Measurements from ENCODE around the gene GPR27. TPM values are rescaled to one million over a fixed set of nuclear protein-coding genes. Genes with fewer than 3 reads are reported as not detected.

GPR27 gene
- total RNA-seq, 1 experiment from 2014 or later, result 15.5 TPM

- no peaks in the 10 kb centered on the region; the same call in 1 of the 2 replicates for H3K4me1 ChIP-seq (ENCODE audit: insufficient read depth, low read length)
- Mint-ChIP-seq H3K4me3 (no peak overlapping the region), H3K36me3 (ENCODE audit: insufficient read depth in 1 of 3, low read depth in 3 of 3) (no peaks in the 10 kb centered on the region; a peak in 1 of 7 replicates), H3K27me3 (ENCODE audit: low read depth) (no peaks in the 10 kb centered on the region), H3K4me1 (peaks cover 3 to 12% of the 10 kb centered on the region in 2 experiments), H3K27ac (0 out of 7 replicates have a peak overlapping the region, but pooled peaks of 1 of the 3 experiments have one; percentile 8), H3K9me3 (no peaks in the 10 kb centered on the region)
- no peaks in the 10 kb centered on the region for H4K20me1 ChIP-seq (ENCODE audit: control insufficient read depth, insufficient read depth, insufficient read length)
- no peak overlapping the region for H4K8ac ChIP-seq (replicated peaks; ENCODE audit: insufficient read length, low read depth, low read length)
- H3K23ac ChIP-seq (ENCODE audit: insufficient read length, low read depth, low read length), result no peak overlapping the region
- no peak overlapping the region for H3K14ac ChIP-seq (ENCODE audit: insufficient read depth, low read length)
- H2BK12ac ChIP-seq (ENCODE audit: insufficient read length, low read depth, low read length), result no peak overlapping the region
- H3K4ac ChIP-seq (ENCODE audit: low read depth, low read length), result no peak overlapping the region
- no peaks in the 10 kb centered on the region for H3K9me3 ChIP-seq (ENCODE audit: control insufficient read depth, low read depth, low read length)
- H3K27ac ChIP-seq (ENCODE audit: insufficient read length, low read depth, low read length), result no peak overlapping the region
- H3K79me1 ChIP-seq (ENCODE audit: insufficient read depth, low read depth, low read length, poor library complexity, severe bottlenecking), result no peaks in the 10 kb centered on the region
- no peak for TF ChIP-seq CTCF (conservative IDR thresholded peaks at IDR 0.05)
- no peak overlapping the region for H2BK120ac ChIP-seq (ENCODE audit: low read depth, low read length, poor library complexity, severe bottlenecking)
- H2BK20ac ChIP-seq (ENCODE audit: low read depth, low read length, poor library complexity, severe bottlenecking), result no peak overlapping the region
- no peak overlapping the region for H3T11ph ChIP-seq (ENCODE audit: low read length)
- H3K4me2 ChIP-seq (ENCODE audit: insufficient read depth, insufficient read length, low read length), result no peak overlapping the region
- no peak overlapping the region for H2BK5ac ChIP-seq (ENCODE audit: insufficient read length, low read length)
- no peak overlapping the region for H4K91ac ChIP-seq (ENCODE audit: insufficient read length, low read depth, low read length)
- DNase-seq, result no peak
- no peak overlapping the region for H3K18ac ChIP-seq (ENCODE audit: insufficient read length, low read depth, low read length)
- H3K79me2 ChIP-seq (ENCODE audit: insufficient read depth, low read length), result no peaks in the 10 kb centered on the region
- no peak overlapping the region for H4K5ac ChIP-seq (ENCODE audit: insufficient read length, low read depth, low read length)
- no peak overlapping the region for H3K9ac ChIP-seq (ENCODE audit: extremely low read depth, insufficient read length, low read length)
- H3K56ac ChIP-seq (ENCODE audit: insufficient read length, low read depth, low read length), result no peak overlapping the region
- no peak overlapping the region for H2AK5ac ChIP-seq (ENCODE audit: insufficient read length, low read length)
- no peak overlapping the region for H2BK15ac ChIP-seq (ENCODE audit: low read depth, low read length)
- no peak overlapping the region for H2AFZ ChIP-seq (ENCODE audit: low read length)
- no peaks in the 10 kb centered on the region for H3K23me2 ChIP-seq (ENCODE audit: insufficient read length, low read depth, low read length, poor library complexity, severe bottlenecking)
- no peaks in the 10 kb centered on the region for H3K27me3 ChIP-seq (ENCODE audit: insufficient read depth, low read length)
Measured at GRCh38 chr3:71704915-71705314, 48.7 kb upstream of the GPR27 start.

Measured in H9 (cell line).